H9 (cell line): ENCODE data around the gene NCKAP5. TPM values are rescaled to one million over a fixed set of nuclear protein-coding genes. Genes with fewer than 3 reads are reported as not detected.

Source experiments
- DNase-seq: peaks from one replicate; pipeline ENCODE4 v3.0.0-alpha.2; 2017
- H2AFZ ChIP-seq: one replicate; pipeline ENCODE4 v1.6.1; 2013; ENCODE audit warnings: mild to moderate bottlenecking, low read length, control low read depth, moderate library complexity
- H2AK5ac ChIP-seq: 2 replicates; pipeline ENCODE4 v1.6.1; 2013; ENCODE audit warnings: low read length, control low read depth, mixed read lengths; ENCODE audit not compliant: insufficient read length
- H2BK120ac ChIP-seq: one replicate; pipeline ENCODE4 v1.6.1; 2013; ENCODE audit warnings: low read depth, mild to moderate bottlenecking, low read length, control low read depth, inconsistent platforms; ENCODE audit not compliant: poor library complexity, severe bottlenecking
- H2BK12ac ChIP-seq: 2 replicates; pipeline ENCODE4 v1.6.1; 2013; ENCODE audit warnings: low read length, control low read depth, mixed read lengths, low read depth; ENCODE audit not compliant: insufficient read length
- H2BK15ac ChIP-seq: 2 replicates; pipeline ENCODE4 v1.6.1; 2013; ENCODE audit warnings: low read depth, low read length, control low read depth
- H2BK20ac ChIP-seq: one replicate; pipeline ENCODE4 v1.6.1; 2013; ENCODE audit warnings: low read depth, mild to moderate bottlenecking, low read length, control low read depth, inconsistent platforms; ENCODE audit not compliant: poor library complexity, severe bottlenecking
- H2BK5ac ChIP-seq: 2 replicates; pipeline ENCODE4 v1.6.1; 2013; ENCODE audit warnings: low read length, control low read depth, mixed read lengths; ENCODE audit not compliant: insufficient read length
- H3K14ac ChIP-seq: 2 replicates; pipeline ENCODE4 v1.6.1; 2013; ENCODE audit warnings: low read length, control low read depth; ENCODE audit not compliant: insufficient read depth
- H3K18ac ChIP-seq: 2 replicates; pipeline ENCODE4 v1.6.1; 2013; ENCODE audit warnings: low read depth, mild to moderate bottlenecking, mixed read lengths, low read length, control low read depth; ENCODE audit not compliant: insufficient read length
- H3K23ac ChIP-seq: 2 replicates; pipeline ENCODE4 v1.6.1; 2013; ENCODE audit warnings: low read length, control low read depth, mixed read lengths, low read depth; ENCODE audit not compliant: insufficient read length
- H3K23me2 ChIP-seq: 2 replicates; pipeline ENCODE4 v1.6.1; 2013; ENCODE audit warnings: low read depth, mild to moderate bottlenecking, mixed read lengths, low read length, control low read depth; ENCODE audit not compliant: insufficient read length, poor library complexity, severe bottlenecking
- H3K27ac ChIP-seq: 2 replicates; pipeline ENCODE4 v1.5.1; 2013; ENCODE audit warnings: low read length, control low read depth, mixed read lengths, low read depth; ENCODE audit not compliant: insufficient read length
- H3K27me3 ChIP-seq: 2 replicates; pipeline ENCODE4 v1.6.1; 2013; ENCODE audit warnings: low read length, control low read depth, inconsistent platforms; ENCODE audit not compliant: insufficient read depth
- H3K4ac ChIP-seq: 2 replicates; pipeline ENCODE4 v1.6.1; 2013; ENCODE audit warnings: low read depth, mild to moderate bottlenecking, control low read depth, inconsistent platforms, low read length, moderate library complexity
- H3K4me1 ChIP-seq: 2 replicates; pipeline ENCODE4 v1.6.1; 2013; ENCODE audit warnings: low read length, control low read depth, inconsistent platforms; ENCODE audit not compliant: insufficient read depth
- H3K4me2 ChIP-seq: 2 replicates; pipeline ENCODE4 v1.6.1; 2013; ENCODE audit warnings: low read length, control low read depth, mixed read lengths; ENCODE audit not compliant: insufficient read length, insufficient read depth
- H3K56ac ChIP-seq: 2 replicates; pipeline ENCODE4 v1.6.1; 2013; ENCODE audit warnings: low read depth, mild to moderate bottlenecking, mixed read lengths, low read length, control low read depth; ENCODE audit not compliant: insufficient read length
- H3K79me1 ChIP-seq: 2 replicates; pipeline ENCODE4 v1.6.1; 2013; ENCODE audit warnings: low read depth, mild to moderate bottlenecking, moderate library complexity, low read length, control low read depth, inconsistent platforms; ENCODE audit not compliant: insufficient read depth, poor library complexity, severe bottlenecking
- H3K79me2 ChIP-seq: 2 replicates; pipeline ENCODE4 v1.6.1; 2013; ENCODE audit warnings: low read length, control low read depth, inconsistent platforms; ENCODE audit not compliant: insufficient read depth
- H3K9ac ChIP-seq: 2 replicates; pipeline ENCODE4 v1.6.1; 2013; ENCODE audit warnings: low read length, control low read depth, mixed read lengths; ENCODE audit not compliant: insufficient read length; ENCODE audit errors: extremely low read depth
- H3K9me3 ChIP-seq: one replicate; pipeline ENCODE4 v1.6.1; 2013; ENCODE audit warnings: low read depth, low read length, inconsistent platforms; ENCODE audit not compliant: control insufficient read depth
- H3T11ph ChIP-seq: one replicate; pipeline ENCODE4 v1.6.1; 2013; ENCODE audit warnings: mild to moderate bottlenecking, low read length, control low read depth, inconsistent platforms
- H4K20me1 ChIP-seq: one replicate; pipeline ENCODE4 v1.6.1; 2013; ENCODE audit not compliant: control insufficient read depth, insufficient read length, insufficient read depth
- H4K5ac ChIP-seq: 2 replicates; pipeline ENCODE4 v1.6.1; 2013; ENCODE audit warnings: low read depth, mild to moderate bottlenecking, mixed read lengths, low read length, control low read depth; ENCODE audit not compliant: insufficient read length
- H4K8ac ChIP-seq: replicated peaks from 2 replicates; pipeline ENCODE4 v1.6.1; 2013; ENCODE audit warnings: low read length, control low read depth, mixed read lengths, low read depth; ENCODE audit not compliant: insufficient read length
- H4K91ac ChIP-seq: 2 replicates; pipeline ENCODE4 v1.6.1; 2013; ENCODE audit warnings: low read depth, mild to moderate bottlenecking, moderate library complexity, mixed read lengths, low read length, control low read depth; ENCODE audit not compliant: insufficient read length
- H3K27ac Mint-ChIP-seq, 3 experiments: 2 replicates in 2 of 3; 3 replicates in 1 of 3; pipeline ENCODE4 v1.8.0; 2020 to 2021; ENCODE audit warnings: mixed read lengths in 3 of 3, mild to moderate bottlenecking in 1 of 3, moderate library complexity in 1 of 3
- H3K27me3 Mint-ChIP-seq: 2 replicates; pipeline ENCODE4 v1.8.0; 2021; ENCODE audit warnings: low read depth, mild to moderate bottlenecking, moderate library complexity, mixed read lengths
- H3K36me3 Mint-ChIP-seq, 3 experiments: 2 replicates in 2 of 3; 3 replicates in 1 of 3; pipeline ENCODE4 v1.8.0; 2020 to 2021; ENCODE audit warnings: low read depth in 3 of 3, mixed read lengths in 3 of 3; ENCODE audit not compliant: insufficient read depth in 1 of 3
- H3K4me1 Mint-ChIP-seq, 2 experiments: 2 replicates each; pipeline ENCODE4 v1.8.0; 2020; ENCODE audit warnings: mixed read lengths in 2 of 2
- H3K4me3 Mint-ChIP-seq, 2 experiments: 2 replicates in 1 of 2; 3 replicates in 1 of 2; pipeline ENCODE4 v1.8.0; 2020 to 2021; ENCODE audit warnings: mild to moderate bottlenecking in 2 of 2, mixed read lengths in 2 of 2, moderate library complexity in 1 of 2
- H3K9me3 Mint-ChIP-seq, 2 experiments: 2 replicates in 1 of 2; 3 replicates in 1 of 2; pipeline ENCODE4 v1.8.0; 2020; ENCODE audit warnings: mild to moderate bottlenecking in 2 of 2, mixed read lengths in 2 of 2, moderate library complexity in 1 of 2
- CTCF ChIP-seq: fragments of 200-600 bp; sonication (generic); conservative IDR thresholded peaks from 3 replicates; pipeline ENCODE4 v1.8.0; 2021; ENCODE audit warnings: antibody characterized with exemption, mild to moderate bottlenecking
- WGBS: extraction: QIAGEN DNeasy Blood & Tissue Kit; methylation state at CpG from one replicate; pipeline ENCODE4 v1.1.7; 2013; ENCODE audit warnings: missing lambda C conversion rate, low lambda C conversion rate, mixed read lengths; ENCODE audit not compliant: insufficient read length; ENCODE audit errors: extremely low coverage; 5-methylcytosine and 5-hydroxymethylcytosine counted together
- total RNA-seq: library from RNA; stranded (reverse); gene quantifications from 2 replicates; pipeline ENCODE4 v1.2.1, GENCODE V29; 2021

NCKAP5 gene
- total RNA-seq, 1 experiment from 2014 or later, result 0.26 TPM

GRCh38 chr2:133092571-133092970, 475.7 kb downstream of the NCKAP5 start:
- no CpG with 5 or more reads among the region's 3 CpGs for WGBS
- Histone ChIP-seq H4K91ac (no peak overlapping the region), H2BK15ac (no peak overlapping the region), H3K56ac (no peak overlapping the region), H3K4me1 (no peaks in the 10 kb centered on the region), H2AK5ac (no peak overlapping the region), H2BK12ac (no peak overlapping the region), H3K4ac (no peak overlapping the region), H4K20me1 (peaks cover 2% of the 10 kb centered on the region), H3K14ac (no peak overlapping the region), H3K27me3 (no peaks in the 10 kb centered on the region), H2AFZ (no peak overlapping the region), H3K9me3 (no peaks in the 10 kb centered on the region), H3K9ac (no peak overlapping the region), H3T11ph (no peak overlapping the region), H3K4me2 (no peak overlapping the region), H2BK20ac (no peak overlapping the region), H2BK5ac (no peak overlapping the region), H4K8ac (no peak overlapping the region), H3K18ac (no peak overlapping the region), H3K79me1 (no peaks in the 10 kb centered on the region), H3K79me2 (no peaks in the 10 kb centered on the region), H2BK120ac (no peak overlapping the region), H4K5ac (no peak overlapping the region), H3K23me2 (no peaks in the 10 kb centered on the region), H3K23ac (no peak overlapping the region), H3K27ac (no peak overlapping the region)
- Mint-ChIP-seq H3K4me3 (no peak overlapping the region), H3K4me1 (no peaks in the 10 kb centered on the region), H3K9me3 (peaks cover 0 to 2% of the 10 kb centered on the region in 2 experiments; a peak in 1 of 5 replicates), H3K27me3 (no peaks in the 10 kb centered on the region), H3K36me3 (no peaks in the 10 kb centered on the region), H3K27ac (no peak overlapping the region)
- DNase-seq, result no peak
- no peak for TF ChIP-seq CTCF
